Fibroblast of lung (primary cell): ENCODE measurements around the gene RPRD2. TPM values are rescaled to one million over a fixed set of nuclear protein-coding genes. Genes with fewer than 3 reads are reported as not detected.

Source experiments
- DNase-seq, 2 donors: peaks; one replicate each; pipeline versions ENCODE4 v3.0.0 to v3.0.0-alpha.2; 2010; ENCODE audit warnings: low read depth in 2 of 2
- H2AFZ ChIP-seq: 2 replicates; pipeline ENCODE4 v1.5.1; 2012; ENCODE audit warnings: low read length, control low read depth, inconsistent platforms
- H3K27ac ChIP-seq: 2 replicates; pipeline ENCODE4 v1.5.1; 2011; ENCODE audit warnings: low read length, control low read depth; ENCODE audit not compliant: insufficient read depth
- H3K27me3 ChIP-seq: 2 replicates; pipeline ENCODE4 v1.5.1; 2011; ENCODE audit warnings: mild to moderate bottlenecking, low read length; ENCODE audit not compliant: control insufficient read depth, insufficient read depth
- H3K36me3 ChIP-seq: 2 replicates; pipeline ENCODE4 v1.5.1; 2011; ENCODE audit warnings: low read length; ENCODE audit not compliant: control insufficient read depth, insufficient read depth
- H3K4me1 ChIP-seq: 2 replicates; pipeline ENCODE4 v1.5.1; 2011; ENCODE audit warnings: low read length; ENCODE audit not compliant: control insufficient read depth, insufficient read depth; ENCODE audit errors: extremely low read depth
- H3K4me2 ChIP-seq: 2 replicates; pipeline ENCODE4 v1.5.1; 2011; ENCODE audit warnings: low read length, control low read depth; ENCODE audit not compliant: insufficient read depth; ENCODE audit errors: extremely low read depth
- H3K4me3 ChIP-seq, 4 experiments: fragments of 200-600 bp in 1 of 4; sonication (generic) in 1 of 4; replicated peaks in 1 of 4; 2 replicates each; pipeline ENCODE4 v1.5.1; 2011 to 2016; ENCODE audit warnings: low read length in 4 of 4, low read depth in 3 of 4, mild to moderate bottlenecking in 3 of 4, control low read depth in 2 of 4, inconsistent platforms in 1 of 4, mixed read lengths in 1 of 4; ENCODE audit not compliant: insufficient read depth in 1 of 4; ENCODE audit errors: control extremely low read depth in 1 of 4
- H3K79me2 ChIP-seq: 2 replicates; pipeline ENCODE4 v1.5.1; 2012; ENCODE audit warnings: mild to moderate bottlenecking, low read length, inconsistent platforms; ENCODE audit not compliant: control insufficient read depth, insufficient read depth
- H3K9ac ChIP-seq: 2 replicates; pipeline ENCODE4 v1.5.1; 2011; ENCODE audit warnings: mild to moderate bottlenecking, low read length, control low read depth; ENCODE audit not compliant: insufficient read depth
- H3K9me3 ChIP-seq: 2 replicates; pipeline ENCODE4 v1.5.1; 2012; ENCODE audit warnings: low read depth, low read length; ENCODE audit not compliant: control insufficient read depth, insufficient read depth
- H4K20me1 ChIP-seq: 2 replicates; pipeline ENCODE4 v1.5.1; 2011; ENCODE audit warnings: low read length; ENCODE audit not compliant: control insufficient read depth, insufficient read depth; ENCODE audit errors: extremely low read depth
- CTCF ChIP-seq, 2 donors: IDR thresholded peaks in 1 of 2; conservative IDR thresholded peaks in 1 of 2; 1 replicate in 1 of 2; 2 replicates in 1 of 2; pipeline ENCODE4 v1.5.1; 2011 to 2012; ENCODE audit warnings: low read length in 2 of 2, control low read depth in 1 of 2, inconsistent platforms in 1 of 2, low read depth in 1 of 2, mild to moderate bottlenecking in 1 of 2
- EZH2 ChIP-seq: IDR thresholded peaks from 2 replicates; pipeline ENCODE4 v1.5.1; 2012; ENCODE audit warnings: low read length, control low read depth, mild to moderate bottlenecking; ENCODE audit errors: missing control alignments
- polyA plus RNA-seq, 2 donors: library from polyadenylated mRNA; depleted of rRNA in 1 of 2; stranded (reverse) in 1 of 2; unstranded in 1 of 2; fragments of >200 nt; gene quantifications; 2 replicates each; pipeline ENCODE4 v1.2.1, GENCODE V29; 2011 to 2012; ENCODE audit warnings: missing spikeins in 1 of 2
- total RNA-seq: library from RNA; depleted of rRNA; stranded (reverse); fragments of >200 nt; gene quantifications from 2 replicates; pipeline ENCODE4 v1.2.1, GENCODE V29; 2014

Gene RPRD2
- total and polyA plus RNA-seq, 2 donors (not counting 1 experiment from before 2014, with no cell fraction given), result 12.1 to 13.4 TPM

GRCh38 chr1:150464422-150464826 is 100.5 kb downstream of the RPRD2 start:
- Histone ChIP-seq H3K9me3 (no peaks in the 10 kb centered on the region), H3K4me3 (no peak overlapping the region), H3K4me1 (no peaks in the 10 kb centered on the region), H3K9ac (no peak overlapping the region), H3K79me2 (no peaks in the 10 kb centered on the region), H4K20me1 (no peaks in the 10 kb centered on the region), H2AFZ (no peak overlapping the region), H3K4me2 (no peak overlapping the region), H3K27me3 (no peaks in the 10 kb centered on the region), H3K27ac (no peak overlapping the region), H3K36me3 (peaks cover 2% of the 10 kb centered on the region)
- DNase-seq, result peak; percentile 46 to 68
- no peak for TF ChIP-seq EZH2
- TF ChIP-seq CTCF (conservative IDR thresholded peaks at IDR 0.05 in 1 of 2, IDR thresholded peaks at IDR 0.05 in 1 of 2; ENCODE audit: low read depth in 1 of 2, low read length in 2 of 2), result peak; percentile 69 to 76

GRCh38 chr1:150466964-150467363 is 103.0 kb downstream of the RPRD2 start:
- DNase-seq, result no peak
- Histone ChIP-seq H4K20me1 (no peaks in the 10 kb centered on the region), H3K27me3 (no peaks in the 10 kb centered on the region), H3K4me3 (no peak overlapping the region), H3K9ac (no peak overlapping the region), H3K79me2 (no peaks in the 10 kb centered on the region), H3K9me3 (no peaks in the 10 kb centered on the region), H3K36me3 (peaks cover 12% of the 10 kb centered on the region), H3K27ac (no peak overlapping the region), H3K4me2 (no peak overlapping the region), H2AFZ (no peak overlapping the region), H3K4me1 (no peaks in the 10 kb centered on the region)
- TF ChIP-seq EZH2, result no peak
- TF ChIP-seq CTCF (conservative IDR thresholded peaks at IDR 0.05 in 1 of 2, IDR thresholded peaks at IDR 0.05 in 1 of 2; ENCODE audit: low read depth in 1 of 2, low read length in 2 of 2), result no peak

GRCh38 chr1:150469291-150469690 is 105.3 kb downstream of the RPRD2 start:
- Histone ChIP-seq H3K4me1 (no peaks in the 10 kb centered on the region), H3K9ac (no peak overlapping the region), H3K79me2 (no peaks in the 10 kb centered on the region), H3K36me3 (peaks cover 15% of the 10 kb centered on the region), H3K27me3 (no peaks in the 10 kb centered on the region), H4K20me1 (no peaks in the 10 kb centered on the region), H3K4me3 (no peak overlapping the region), H3K27ac (no peak overlapping the region), H3K9me3 (no peaks in the 10 kb centered on the region), H2AFZ (no peak overlapping the region), H3K4me2 (no peak overlapping the region)
- no peak for TF ChIP-seq CTCF (conservative IDR thresholded peaks at IDR 0.05 in 1 of 2, IDR thresholded peaks at IDR 0.05 in 1 of 2; ENCODE audit: low read depth in 1 of 2, low read length in 2 of 2)
- TF ChIP-seq EZH2, result no peak
- DNase-seq, result no peak
